Endothelial cell (in vitro differentiated cells): Measurements from ENCODE around the gene RPS14. TPM values are rescaled to one million over a fixed set of nuclear protein-coding genes. Genes with fewer than 3 reads are reported as not detected.

Source experiments
- DNase-seq: peaks from one replicate; pipeline ENCODE4 v3.0.0; 2021; ENCODE audit warnings: low spot score
- H3K27ac Mint-ChIP-seq: one replicate; pipeline ENCODE4 v1.8.0; 2021; ENCODE audit warnings: mixed read lengths, inconsistent platforms; ENCODE audit not compliant: unreplicated experiment
- H3K27me3 Mint-ChIP-seq: one replicate; pipeline ENCODE4 v1.8.0; 2021; ENCODE audit warnings: mild to moderate bottlenecking, moderate library complexity, mixed read lengths, inconsistent platforms; ENCODE audit not compliant: unreplicated experiment
- H3K36me3 Mint-ChIP-seq: one replicate; pipeline ENCODE4 v1.8.0; 2021; ENCODE audit warnings: mild to moderate bottlenecking, low read depth, mixed read lengths, inconsistent platforms; ENCODE audit not compliant: unreplicated experiment
- H3K4me1 Mint-ChIP-seq: one replicate; pipeline ENCODE4 v1.8.0; 2021; ENCODE audit warnings: mild to moderate bottlenecking, mixed read lengths, inconsistent platforms; ENCODE audit not compliant: unreplicated experiment
- H3K4me3 Mint-ChIP-seq: one replicate; pipeline ENCODE4 v1.8.0; 2021; ENCODE audit warnings: mild to moderate bottlenecking, mixed read lengths, inconsistent platforms; ENCODE audit not compliant: unreplicated experiment
- H3K9me3 Mint-ChIP-seq: one replicate; pipeline ENCODE4 v1.8.0; 2021; ENCODE audit warnings: mixed read lengths, inconsistent platforms; ENCODE audit not compliant: unreplicated experiment
- CTCF ChIP-seq: fragments of 200-600 bp; sonication (generic); IDR thresholded peaks from one replicate; pipeline ENCODE4 v1.5.0; 2021; ENCODE audit warnings: antibody characterized with exemption; ENCODE audit not compliant: unreplicated experiment
- total RNA-seq: library from RNA; stranded (reverse); fragmentation: NEBNext Ultra II Directional; extraction: Animal tissue kit (Norgen Biotek cat#: 25700); gene quantifications from one replicate; pipeline ENCODE4 v1.2.1, GENCODE V29; 2021; ENCODE audit not compliant: unreplicated experiment

RPS14 gene
- total RNA-seq, 1 donor from 2014 or later, result 2,784 TPM

GRCh38 chr5:150490754-150491153 is 41.2 kb upstream of the RPS14 start:
- peaks cover 64% of the 10 kb centered on the region for H3K4me1 Mint-ChIP-seq
- H3K4me3 Mint-ChIP-seq, result peak overlapping the region; percentile 62
- peaks cover 47% of the 10 kb centered on the region for H3K36me3 Mint-ChIP-seq
- H3K9me3 Mint-ChIP-seq, result no peaks in the 10 kb centered on the region
- DNase-seq, result no peak
- peak overlapping the region; percentile 32 for H3K27ac Mint-ChIP-seq
- H3K27me3 Mint-ChIP-seq, result peaks cover 23% of the 10 kb centered on the region
- TF ChIP-seq CTCF, result no peak

GRCh38 chr5:150490296-150490669 is 40.7 kb upstream of the RPS14 start:
- H3K9me3 Mint-ChIP-seq, result no peaks in the 10 kb centered on the region
- peak overlapping the region; percentile 62 for H3K4me3 Mint-ChIP-seq
- DNase-seq, result no peak
- H3K27me3 Mint-ChIP-seq, result peaks cover 23% of the 10 kb centered on the region
- peak overlapping the region; percentile 32 for H3K27ac Mint-ChIP-seq
- peaks cover 61% of the 10 kb centered on the region for H3K4me1 Mint-ChIP-seq
- peaks cover 45% of the 10 kb centered on the region for H3K36me3 Mint-ChIP-seq
- no peak for TF ChIP-seq CTCF

GRCh38 chr5:150489360-150490295 is 40.1 kb upstream of the RPS14 start:
- peak overlapping the region; percentile 65 for H3K4me3 Mint-ChIP-seq
- peaks cover 23% of the 10 kb centered on the region for H3K27me3 Mint-ChIP-seq
- peaks cover 45% of the 10 kb centered on the region for H3K36me3 Mint-ChIP-seq
- H3K9me3 Mint-ChIP-seq, result no peaks in the 10 kb centered on the region
- peak overlapping the region; percentile 76 for H3K27ac Mint-ChIP-seq
- peaks cover 64% of the 10 kb centered on the region for H3K4me1 Mint-ChIP-seq
- TF ChIP-seq CTCF, result no peak
- DNase-seq, result no peak

- Mint-ChIP-seq H3K4me1 (peaks cover 64% of the 10 kb centered on the region), H3K36me3 (peaks cover 45% of the 10 kb centered on the region), H3K27me3 (peaks cover 23% of the 10 kb centered on the region), H3K4me3 (peak overlapping the region; percentile 86), H3K9me3 (no peaks in the 10 kb centered on the region), H3K27ac (peak overlapping the region; percentile 80)
- no peak for TF ChIP-seq CTCF
- no peak for DNase-seq
Measured at GRCh38 chr5:150488519-150489359, 39.2 kb upstream of the RPS14 start.
